CD4-positive, alpha-beta T cell (primary cell): Measurements from ENCODE around the gene MTSS2. TPM values are rescaled to one million over a fixed set of nuclear protein-coding genes. Genes with fewer than 3 reads are reported as not detected.

Source experiments
- ATAC-seq: fragments of 200-7000 bp; cut with Tn5 transposase; one replicate; pipeline ENCODE4 v1.10.0; 2022; ENCODE audit warnings: mild to moderate bottlenecking; ENCODE audit not compliant: poor library complexity
- CTCF ChIA-PET: fragments of 350-600 bp; sonication (Branson Sonifier 250); formaldehyde crosslinking; loops from one replicate; lab custom pipeline; 2021; ENCODE audit warnings: antibody characterized with exemption, inconsistent platforms; lab: Charles Lee
- POLR2A ChIA-PET: fragments of 350-600 bp; sonication (Branson Sonifier 250); formaldehyde crosslinking; loops from one replicate; lab custom pipeline; 2021; ENCODE audit warnings: antibody characterized with exemption, inconsistent platforms; lab: Charles Lee
- DNase-seq, 14 experiments: peaks; one replicate each; pipeline ENCODE4 v3.0.0-alpha.2; 2013 to 2020; ENCODE audit warnings: mixed read lengths in 2 of 14
- H3K27ac ChIP-seq, 2 donors: one replicate each; pipeline versions ENCODE4 v1.5.1 to v1.7.0; 2013; ENCODE audit warnings: low read length in 2 of 2, low read depth in 1 of 2, mild to moderate bottlenecking in 1 of 2
- H3K27me3 ChIP-seq, 2 experiments: 1 replicate in 1 of 2; 2 replicates in 1 of 2; pipeline versions ENCODE4 v1.6.1 to v1.7.0; 2013; ENCODE audit warnings: low read length in 2 of 2, control low read depth in 1 of 2, mild to moderate bottlenecking in 1 of 2, moderate library complexity in 1 of 2; ENCODE audit not compliant: insufficient read depth in 2 of 2, control insufficient read depth in 1 of 2
- H3K36me3 ChIP-seq: one replicate; pipeline ENCODE4 v1.6.1; 2013; ENCODE audit warnings: low read length, control low read depth; ENCODE audit not compliant: insufficient read depth
- H3K4me1 ChIP-seq: one replicate; pipeline ENCODE4 v1.6.1; 2013; ENCODE audit warnings: low read length, control low read depth; ENCODE audit not compliant: insufficient read depth
- H3K4me3 ChIP-seq: one replicate; pipeline ENCODE4 v1.5.1; 2013; ENCODE audit warnings: mild to moderate bottlenecking, low read length, moderate library complexity
- H3K9me3 ChIP-seq, 2 experiments: 1 replicate in 1 of 2; 2 replicates in 1 of 2; pipeline versions ENCODE4 v1.6.1 to v1.7.0; 2013; ENCODE audit warnings: low read length in 2 of 2, mild to moderate bottlenecking in 2 of 2, control low read depth in 1 of 2, moderate library complexity in 1 of 2; ENCODE audit not compliant: control insufficient read depth in 1 of 2, insufficient read depth in 1 of 2
- H3K27ac Mint-ChIP-seq: one replicate; pipeline ENCODE4 v1.8.0; 2020; ENCODE audit warnings: mixed read lengths
- H3K27me3 Mint-ChIP-seq: one replicate; pipeline ENCODE4 v1.8.0; 2021; ENCODE audit warnings: mixed read lengths
- H3K36me3 Mint-ChIP-seq: one replicate; pipeline ENCODE4 v1.8.0; 2021; ENCODE audit warnings: low read depth, mixed read lengths
- H3K4me1 Mint-ChIP-seq: one replicate; pipeline ENCODE4 v1.8.0; 2021; ENCODE audit warnings: low read depth, mixed read lengths
- H3K4me3 Mint-ChIP-seq: one replicate; pipeline ENCODE4 v1.8.0; 2020; ENCODE audit warnings: mild to moderate bottlenecking, mixed read lengths
- H3K9me3 Mint-ChIP-seq: one replicate; pipeline ENCODE4 v1.8.0; 2020; ENCODE audit warnings: mixed read lengths
- CTCF ChIP-seq: fragments of 200-600 bp; IDR thresholded peaks from one replicate; pipeline ENCODE4 v1.8.0; 2022; ENCODE audit warnings: antibody characterized with exemption, mild to moderate bottlenecking
- intact Hi-C, 2 experiments: fragments of 100-400 bp; cut with DNase I in 1 of 2; cut with micrococcal nuclease in 1 of 2; formaldehyde crosslinking; loops; one replicate each; pipeline versions ENCODE4 v1.15.1 to v1.9.0; 2023 to 2025; cut with DNase I, micrococcal nuclease
- total RNA-seq, 174 experiments: library from RNA in 2 of 174; stranded (reverse) in 2 of 174; gene quantifications; one replicate each; pipeline ENCODE4 v1.2.3 and lab custom pipeline; 2021 to 2026

Gene MTSS2
- total RNA-seq, 2 experiments from 2014 or later: 15.4 to 16.4 TPM

- Mint-ChIP-seq H3K9me3 (no peaks in the 10 kb centered on the region), H3K4me1 (peaks cover under 1% of the 10 kb centered on the region), H3K4me3 (no peak overlapping the region), H3K27me3 (no peaks in the 10 kb centered on the region), H3K27ac (no peak overlapping the region), H3K36me3 (no peaks in the 10 kb centered on the region)
- Histone ChIP-seq H3K36me3 (no peaks in the 10 kb centered on the region), H3K27me3 (no peaks in the 10 kb centered on the region), H3K27ac (no peak overlapping the region), H3K4me3 (no peak overlapping the region), H3K9me3 (no peaks in the 10 kb centered on the region), H3K4me1 (no peaks in the 10 kb centered on the region)
- ChIA-PET CTCF (no interaction called here), POLR2A (no interaction called here)
- ATAC-seq (no peak), DNase-seq (no peak)
- intact Hi-C loops: no loop called here
- TF ChIP-seq CTCF: no peak
Observed at GRCh38 chr16:70648606-70649005, 37.2 kb downstream of the MTSS2 start.

DNA sequence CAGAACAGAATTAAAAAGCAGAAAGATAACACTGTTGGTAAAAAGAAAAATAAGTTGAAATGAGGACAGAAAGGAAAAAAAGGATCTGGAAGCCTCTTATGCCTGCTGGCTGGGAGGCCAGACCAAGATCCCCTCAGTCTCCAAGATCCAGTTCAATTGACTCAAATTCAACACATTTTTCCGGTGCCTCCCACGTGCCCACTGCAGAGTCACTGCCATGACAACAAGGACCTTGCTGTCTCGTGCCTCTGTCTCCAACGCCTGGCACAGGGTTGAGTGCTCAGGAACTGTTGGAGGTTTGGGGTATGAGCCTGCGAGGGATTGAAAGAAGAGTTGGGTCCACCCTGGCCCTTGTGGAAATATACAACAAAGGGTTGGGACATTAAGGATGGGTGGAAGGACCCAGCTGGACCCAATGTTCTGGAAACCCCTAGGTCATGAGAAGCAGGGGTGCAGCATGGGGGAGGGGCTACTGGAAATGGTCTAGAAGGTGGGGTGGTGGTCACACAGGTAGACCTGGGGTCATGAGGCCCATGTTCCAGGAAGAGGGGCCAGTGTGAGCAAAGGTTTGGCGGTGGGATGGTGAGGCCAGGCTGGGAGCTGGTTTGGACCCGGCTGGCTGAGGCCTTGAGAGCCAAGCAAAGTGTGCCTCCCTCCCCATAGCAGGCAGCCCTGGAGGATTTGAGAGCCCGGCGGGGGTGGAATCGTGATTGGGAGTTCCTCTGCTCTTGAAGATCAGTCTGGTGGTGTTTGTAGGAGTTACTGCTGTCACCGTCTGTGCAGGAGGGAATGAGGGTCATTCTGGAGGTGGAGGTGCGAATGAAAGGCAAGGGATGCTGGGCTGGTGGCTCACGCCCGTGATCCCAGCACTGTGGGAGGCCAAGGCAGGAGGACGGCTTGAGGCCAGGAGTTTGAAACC lies 38.2 kb downstream of the MTSS2 start:
- no peak for TF ChIP-seq CTCF
- ChIA-PET CTCF (no interaction called here), POLR2A (no interaction called here)
- DNase-seq (no peak), ATAC-seq (no peak)
- Histone ChIP-seq H3K36me3 (no peaks in the 10 kb centered on the region), H3K9me3 (no peaks in the 10 kb centered on the region), H3K27me3 (no peaks in the 10 kb centered on the region), H3K27ac (no peak overlapping the region), H3K4me1 (no peaks in the 10 kb centered on the region), H3K4me3 (no peak overlapping the region)
- Mint-ChIP-seq H3K4me1 (no peaks in the 10 kb centered on the region), H3K27me3 (no peaks in the 10 kb centered on the region), H3K36me3 (no peaks in the 10 kb centered on the region), H3K27ac (no peak overlapping the region), H3K9me3 (no peaks in the 10 kb centered on the region), H3K4me3 (no peak overlapping the region)
- intact Hi-C loops: no loop called here

- ATAC-seq: no peak
- no peak within 1 kb of the TSS for H3K27ac Mint-ChIP-seq
- Histone ChIP-seq H3K36me3 (no peaks in the 10 kb centered on the region), H3K9me3 (no peaks in the 10 kb centered on the region), H3K4me3 (no peak within 1 kb of the TSS), H3K27ac (no peak within 1 kb of the TSS), H3K27me3 (no peaks in the 10 kb centered on the region), H3K4me1 (no peaks in the 10 kb centered on the region)
- intact Hi-C loops: no loop called here
- H3K4me3 Mint-ChIP-seq: no peak within 1 kb of the TSS
- H3K4me1 Mint-ChIP-seq: no peaks in the 10 kb centered on the region
- no peaks in the 10 kb centered on the region for H3K27me3 Mint-ChIP-seq
- TF ChIP-seq CTCF: no peak
- CTCF ChIA-PET: no interaction called here
- H3K9me3 Mint-ChIP-seq: no peaks in the 10 kb centered on the region
- DNase-seq: no peak
- POLR2A ChIA-PET: no interaction called here
- H3K36me3 Mint-ChIP-seq: no peaks in the 10 kb centered on the region
Observed at GRCh38 chr16:70646260-70647241, 39.3 kb downstream of the MTSS2 start, which contains the start of gene IL34. IL34 (plus strand) TSS chr16:70646559; CDS start chr16:70646948, 389 bp downstream.
